DOHH2 (cell line): ENCODE results near the gene UBAP1L.

ENCODE experiments used
- H3F3A ChIP-seq: fragments of 200-600 bp; sonication (generic), shearing (Covaris generic); 2 replicates; pipeline ENCODE4 v1.6.0; 2016; ENCODE audit warnings: antibody characterized with exemption, mild to moderate bottlenecking; ENCODE audit not compliant: control insufficient read depth, insufficient read depth
- H3K27ac ChIP-seq: fragments of 200-600 bp; sonication (generic); 2 replicates; pipeline ENCODE4 v1.5.1; 2014; ENCODE audit warnings: low read depth, mild to moderate bottlenecking, low read length, moderate library complexity
- H3K27me3 ChIP-seq: fragments of 200-600 bp; sonication (generic); 2 replicates; pipeline ENCODE4 v1.6.1; 2014; ENCODE audit warnings: mild to moderate bottlenecking, low read length, mixed read lengths; ENCODE audit not compliant: control insufficient read depth
- H3K36me3 ChIP-seq: fragments of 200-600 bp; sonication (generic); 2 replicates; pipeline ENCODE4 v1.6.1; 2014; ENCODE audit warnings: mild to moderate bottlenecking, low read length, moderate library complexity, mixed read lengths; ENCODE audit not compliant: control insufficient read depth
- H3K4me1 ChIP-seq: fragments of 200-600 bp; sonication (generic); 2 replicates; pipeline ENCODE4 v1.6.1; 2014; ENCODE audit warnings: mild to moderate bottlenecking, low read length, mixed read lengths; ENCODE audit not compliant: control insufficient read depth
- H3K4me2 ChIP-seq: fragments of 200-600 bp; sonication (generic); 2 replicates; pipeline ENCODE4 v1.6.0; 2014; ENCODE audit warnings: mild to moderate bottlenecking, low read length, moderate library complexity
- H3K4me3 ChIP-seq: fragments of 200-600 bp; sonication (generic); 2 replicates; pipeline ENCODE4 v1.5.1; 2014; ENCODE audit warnings: mild to moderate bottlenecking, low read length, mixed read lengths
- H3K79me2 ChIP-seq: fragments of 200-600 bp; sonication (generic); 2 replicates; pipeline ENCODE4 v1.6.1; 2014; ENCODE audit warnings: mild to moderate bottlenecking, low read length, mixed read lengths; ENCODE audit not compliant: control insufficient read depth
- H3K9me2 ChIP-seq: fragments of 200-600 bp; sonication (generic); replicated peaks from 2 replicates; pipeline ENCODE4 v1.6.1; 2014; ENCODE audit warnings: mild to moderate bottlenecking, low read length, mixed read lengths; ENCODE audit not compliant: control insufficient read depth
- H3K9me3 ChIP-seq: fragments of 200-600 bp; sonication (generic); 2 replicates; pipeline ENCODE4 v1.6.1; 2014; ENCODE audit warnings: antibody characterized with exemption, low read length, mixed read lengths; ENCODE audit not compliant: control insufficient read depth, insufficient read depth
- H4K20me1 ChIP-seq: fragments of 200-600 bp; sonication (generic); 2 replicates; pipeline ENCODE4 v1.6.0; 2014; ENCODE audit warnings: low read depth, mild to moderate bottlenecking, antibody characterized with exemption, low read length, moderate library complexity; ENCODE audit not compliant: control insufficient read depth, insufficient read depth
- CTCF ChIP-seq: fragments of 200-600 bp; sonication (generic); IDR thresholded peaks from one replicate; pipeline ENCODE4 v1.5.1; 2014; ENCODE audit warnings: antibody characterized with exemption, mild to moderate bottlenecking, low read depth, low read length; ENCODE audit not compliant: poor library complexity, severe bottlenecking
- EZH2phosphoT487 ChIP-seq: fragments of 200-600 bp; sonication (generic); IDR thresholded peaks from 2 replicates; pipeline ENCODE4 v1.6.1; 2017; ENCODE audit warnings: borderline replicate concordance, mild to moderate bottlenecking, antibody characterized with exemption, low read length, moderate library complexity, mixed read lengths

Gene UBAP1L

GRCh38 chr15:65082303-65082953 is 32.6 kb downstream of the UBAP1L start:
- Histone ChIP-seq H3K79me2 (no peaks in the 10 kb centered on the region), H4K20me1 (no peaks in the 10 kb centered on the region), H3F3A (no peaks in the 10 kb centered on the region), H3K9me3 (no peaks in the 10 kb centered on the region), H3K27ac (no peak overlapping the region), H3K9me2 (no peaks in the 10 kb centered on the region), H3K36me3 (no peaks in the 10 kb centered on the region), H3K27me3 (peaks cover 59% of the 10 kb centered on the region), H3K4me3 (no peak overlapping the region), H3K4me2 (no peak overlapping the region), H3K4me1 (no peaks in the 10 kb centered on the region)
- TF ChIP-seq EZH2phosphoT487 (no peak), CTCF (no peak)

- Histone ChIP-seq H3K4me3 (no peak overlapping the region), H3K9me3 (no peaks in the 10 kb centered on the region), H3K27me3 (peaks cover 59% of the 10 kb centered on the region), H3K36me3 (no peaks in the 10 kb centered on the region), H3K9me2 (no peaks in the 10 kb centered on the region), H3K79me2 (no peaks in the 10 kb centered on the region), H3K4me1 (no peaks in the 10 kb centered on the region), H3K27ac (no peak overlapping the region), H3F3A (no peaks in the 10 kb centered on the region), H4K20me1 (no peaks in the 10 kb centered on the region), H3K4me2 (no peak overlapping the region)
- TF ChIP-seq CTCF (no peak), EZH2phosphoT487 (no peak)
These were observed 33.2 kb downstream of the UBAP1L start for GRCh38 chr15:65081758-65082157.

- H3K79me2 ChIP-seq, result no peaks in the 10 kb centered on the region
- no peak overlapping the region for H3K4me3 ChIP-seq
- TF ChIP-seq EZH2phosphoT487 (no peak), CTCF (no peak)
- no peaks in the 10 kb centered on the region for H4K20me1 ChIP-seq
- H3K9me2 ChIP-seq, result no peaks in the 10 kb centered on the region
- no peaks in the 10 kb centered on the region for H3K36me3 ChIP-seq
- no peaks in the 10 kb centered on the region for H3K9me3 ChIP-seq
- no peaks in the 10 kb centered on the region for H3F3A ChIP-seq
- H3K27ac ChIP-seq, result no peak overlapping the region
- no peaks in the 10 kb centered on the region for H3K4me1 ChIP-seq
- H3K4me2 ChIP-seq, result no peak overlapping the region
- peaks cover 59% of the 10 kb centered on the region for H3K27me3 ChIP-seq
These were observed 33.7 kb downstream of the UBAP1L start for GRCh38 chr15:65081270-65081669.
